GM21576 (cell line): Measurements from ENCODE around the gene OR4D6.

Source experiments
- ATAC-seq: cut with Tn5 transposase; IDR thresholded peaks from one replicate; pipeline ENCODE4 v1.9.1; 2021; ENCODE audit warnings: mild to moderate bottlenecking, moderate library complexity; ENCODE audit not compliant: unreplicated experiment

The OR4D6 gene

GRCh38 chr11:59503276-59503675, 46.5 kb downstream of the OR4D6 start, which contains the start of gene OR4D11:
Gene OR4D11 (plus strand): TSS chr11:59503576. CDS start chr11:59503576, 0 bp downstream.
- no peak for ATAC-seq
